ENCODE data around the gene ACTR1A.
A peak's percentile ranks its signal among the peaks of the same experiment; 100 is the strongest.

ACTR1A gene

DNA sequence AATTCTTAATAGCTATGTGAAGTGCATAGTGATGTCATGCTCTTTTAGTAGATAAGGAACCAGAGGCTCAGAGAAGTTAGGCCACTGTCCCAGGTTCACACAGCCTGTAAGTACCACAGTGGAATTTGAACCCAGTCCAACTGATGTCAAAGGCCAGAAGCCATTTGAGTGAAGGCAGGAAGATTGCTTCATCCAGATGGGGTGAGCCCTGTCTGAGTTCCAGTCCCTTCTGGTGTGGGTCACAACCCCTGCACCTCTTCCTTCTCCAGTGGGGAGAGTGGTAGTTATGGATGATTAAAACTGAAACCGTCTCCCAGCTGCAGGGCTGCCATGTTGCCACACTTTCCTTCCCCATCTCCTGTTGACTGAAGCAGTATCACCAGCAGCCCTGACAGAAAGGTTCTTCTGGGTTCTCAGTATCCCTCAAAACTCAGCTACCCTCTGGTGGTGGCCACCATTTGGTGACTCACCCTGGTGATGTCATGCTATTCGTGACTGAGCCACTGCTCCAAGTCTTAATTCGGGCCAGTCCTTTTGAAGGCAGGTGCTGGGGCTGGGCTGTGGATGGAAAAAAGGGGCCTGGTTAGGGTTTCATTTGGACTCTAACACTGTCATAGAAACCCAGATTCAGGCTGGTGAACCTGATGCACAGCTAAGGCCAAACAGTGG is 49.7 kb downstream of the ACTR1A start:
- DNase-seq = peak; percentile 44 to 48

DNA sequence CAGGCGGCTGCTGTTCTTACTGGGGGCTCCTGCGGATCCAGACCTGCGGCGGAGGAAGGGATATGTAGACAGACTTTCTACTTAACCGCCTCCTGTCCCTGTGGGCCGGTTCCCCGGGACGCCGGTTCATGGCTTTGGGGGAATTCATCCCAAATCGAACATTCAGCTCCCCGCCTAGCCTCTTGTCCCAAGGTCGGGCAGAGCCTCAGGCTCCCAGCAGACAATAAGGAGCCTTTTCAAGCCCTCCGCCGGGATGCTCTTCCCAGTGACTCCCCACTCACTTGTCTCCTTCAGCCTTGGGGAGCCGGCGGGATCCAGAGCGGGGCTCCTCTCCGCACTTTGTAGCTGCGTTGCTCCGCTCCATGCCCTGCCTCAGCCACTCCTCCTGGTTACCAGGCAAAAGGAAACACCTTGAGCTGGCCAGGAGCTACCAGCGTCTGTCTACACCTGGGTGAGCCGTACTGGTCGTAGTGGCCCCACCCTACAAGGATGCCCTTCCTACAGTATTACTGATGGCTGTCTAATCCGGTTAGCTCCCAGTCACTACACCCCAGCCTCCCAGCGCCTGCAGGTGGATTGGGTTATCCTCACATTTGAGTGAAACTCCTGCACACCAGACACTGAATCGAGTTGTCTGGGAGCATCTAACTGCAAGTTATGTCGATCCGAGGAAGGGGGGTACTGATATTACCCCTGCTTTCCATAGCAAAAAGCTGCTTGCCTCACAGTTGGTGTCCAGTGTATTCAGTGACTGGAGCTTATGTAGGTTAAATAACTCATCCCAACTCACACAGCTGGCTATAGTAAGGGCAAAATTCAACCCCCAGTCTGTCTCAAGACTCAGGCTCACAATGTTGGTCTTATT is 51.2 kb downstream of the ACTR1A start, which contains the start of gene C10orf95:
TSS of gene C10orf95 (minus strand) at position 439 of the 865 bp plus-strand sequence. CDS start 450 bp downstream, outside the sequence.
- no peak for DNase-seq

DNA sequence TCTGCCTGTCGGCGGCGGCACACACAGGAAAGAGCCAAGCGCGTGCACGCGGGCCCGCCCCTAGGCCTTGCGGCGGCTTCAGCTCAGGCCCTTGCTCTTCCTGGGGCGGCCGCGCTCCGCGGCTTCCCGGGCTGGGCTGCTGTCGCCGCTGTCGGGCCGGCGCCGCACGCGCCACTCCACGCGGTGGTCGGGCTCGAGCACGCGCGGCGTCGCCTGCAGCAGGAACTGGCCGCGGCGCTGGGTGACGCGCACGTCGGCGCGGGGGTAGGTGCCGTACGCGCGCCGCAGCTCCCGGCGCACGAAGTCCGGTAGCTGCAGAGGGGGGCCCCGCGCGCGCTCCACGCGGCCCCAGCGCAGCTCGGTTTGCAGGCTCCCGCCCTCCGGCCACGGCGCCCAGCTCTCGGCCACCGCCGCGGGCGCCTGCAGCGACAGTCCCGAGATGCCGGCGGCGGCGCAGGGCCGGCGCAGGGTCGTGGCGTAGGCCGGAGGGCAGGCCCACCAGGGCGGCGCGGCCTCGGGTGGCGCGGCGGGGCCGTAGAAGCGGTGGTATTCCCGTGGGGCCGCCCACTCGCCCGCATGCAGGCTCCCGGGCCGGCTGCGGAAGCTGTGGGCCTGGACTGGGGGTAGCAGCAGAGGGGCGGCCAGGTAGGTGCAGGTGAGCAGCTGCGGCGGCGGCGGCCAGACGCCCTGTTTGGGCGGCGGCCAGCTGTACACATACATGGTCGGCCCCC is 52.0 kb downstream of the ACTR1A start:
- DNase-seq = peak; percentile 77 to 79

DNA sequence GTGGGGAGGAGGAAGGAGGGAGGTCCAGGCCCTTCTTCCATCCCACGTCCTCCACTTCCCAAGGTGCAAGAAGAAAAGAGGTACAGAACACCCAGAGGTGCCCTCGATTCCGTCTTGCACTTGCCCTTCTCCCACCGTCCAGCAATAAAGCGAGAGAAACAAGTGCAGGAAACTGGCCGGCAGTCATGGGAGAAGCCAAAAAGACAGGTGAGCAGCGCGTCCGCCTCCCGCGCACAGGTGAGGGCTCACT is 52.5 kb downstream of the ACTR1A start:
- no peak for DNase-seq

DNA sequence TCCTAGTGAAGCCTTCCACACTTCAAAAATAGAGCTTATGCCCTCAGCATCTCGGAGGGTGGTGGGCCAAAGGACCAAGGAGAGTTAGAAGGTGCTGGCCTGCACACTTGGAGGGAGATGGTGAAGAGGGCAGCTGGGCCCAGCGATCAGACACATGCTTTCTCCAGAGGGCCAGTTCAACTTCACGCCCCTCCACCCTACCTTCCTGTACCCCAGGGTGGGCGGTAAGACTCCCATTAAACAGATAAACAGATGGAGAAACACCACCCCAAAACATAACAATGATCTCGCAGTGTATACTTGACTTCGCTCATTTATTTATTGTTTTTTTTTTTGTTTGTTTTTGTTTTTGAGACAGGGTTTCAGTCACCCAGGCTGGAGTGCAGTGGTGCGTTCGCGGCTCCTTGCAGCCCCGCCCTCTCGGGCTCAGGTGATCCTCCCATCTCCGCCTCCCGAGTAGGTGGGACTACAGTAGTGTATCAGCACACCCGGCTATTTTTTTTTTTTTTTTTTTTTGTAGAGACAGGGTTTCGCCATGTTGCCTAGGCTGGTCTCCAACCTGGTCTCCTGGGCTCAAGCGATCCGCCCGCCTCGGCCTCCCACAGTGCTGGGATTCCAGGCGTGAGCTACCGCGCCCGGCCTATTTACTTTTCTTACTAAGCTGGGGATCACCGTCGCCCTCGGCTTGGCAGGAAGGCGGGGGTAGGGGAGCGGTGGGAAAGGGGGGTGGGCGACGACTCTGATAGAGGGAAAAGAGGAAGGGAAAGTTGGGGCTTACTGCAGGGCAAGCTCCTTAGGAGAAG is 53.0 kb downstream of the ACTR1A start:
- DNase-seq = peak; percentile 12 to 53

DNA sequence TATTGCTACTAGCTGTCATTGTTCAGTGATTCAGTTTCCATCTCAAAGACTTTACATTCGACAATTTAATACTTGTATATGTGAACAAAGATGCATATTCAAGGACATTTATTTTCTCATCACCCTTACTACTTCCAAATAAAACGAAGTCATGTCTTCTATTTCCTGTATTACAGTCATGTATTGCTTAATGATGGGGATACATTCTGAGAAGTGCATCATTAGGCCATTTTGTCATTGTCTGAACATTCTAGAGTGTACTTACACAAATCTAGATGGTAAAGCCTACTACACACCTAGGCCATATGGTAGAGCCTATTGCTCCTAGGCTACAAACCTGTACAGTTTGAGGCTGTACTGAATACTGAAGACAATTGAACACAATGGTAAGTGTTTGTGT is 57.7 kb downstream of the ACTR1A start:
- peak; percentile 25 to 28 for DNase-seq

DNA sequence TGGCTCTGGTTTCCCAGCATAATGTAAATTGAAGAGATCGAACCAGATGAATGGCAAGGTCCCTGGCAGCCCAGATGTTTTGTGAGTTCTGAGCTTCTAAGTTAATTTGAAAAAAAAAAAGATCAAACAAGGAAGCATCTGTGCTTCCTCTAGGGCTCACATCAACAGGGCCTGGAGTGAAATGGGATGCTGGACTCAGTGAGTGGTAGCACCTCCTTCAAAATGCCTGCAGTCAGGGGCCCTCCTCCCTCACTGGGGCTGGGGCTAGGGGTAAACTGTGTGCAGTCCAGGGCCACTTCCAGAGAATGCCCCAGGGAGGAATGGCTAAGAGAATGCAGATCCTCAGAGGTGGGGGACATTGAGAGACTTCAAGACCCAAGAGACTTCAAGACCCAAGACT is 64.1 kb downstream of the ACTR1A start:
- DNase-seq = no peak

DNA sequence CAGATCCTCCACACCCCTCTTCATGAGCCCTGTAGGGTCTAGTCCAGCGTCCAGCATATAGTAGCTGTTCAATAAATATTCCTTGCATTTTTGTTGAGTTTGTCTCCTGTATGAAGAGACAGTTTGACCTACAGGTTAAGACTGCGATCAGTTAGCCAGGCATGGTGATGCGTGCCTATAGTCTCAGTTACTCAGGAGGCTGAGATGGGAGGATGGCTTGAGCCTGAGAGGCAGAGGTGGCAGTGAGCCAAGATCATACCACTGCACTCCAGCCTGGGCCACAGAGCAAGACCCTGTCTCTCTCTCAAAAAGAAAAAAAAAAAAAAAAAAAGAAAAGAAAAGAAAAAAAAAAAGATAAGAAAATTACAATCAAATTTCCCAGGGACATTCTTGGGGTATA is 65.0 kb downstream of the ACTR1A start:
- no peak for DNase-seq

DNA sequence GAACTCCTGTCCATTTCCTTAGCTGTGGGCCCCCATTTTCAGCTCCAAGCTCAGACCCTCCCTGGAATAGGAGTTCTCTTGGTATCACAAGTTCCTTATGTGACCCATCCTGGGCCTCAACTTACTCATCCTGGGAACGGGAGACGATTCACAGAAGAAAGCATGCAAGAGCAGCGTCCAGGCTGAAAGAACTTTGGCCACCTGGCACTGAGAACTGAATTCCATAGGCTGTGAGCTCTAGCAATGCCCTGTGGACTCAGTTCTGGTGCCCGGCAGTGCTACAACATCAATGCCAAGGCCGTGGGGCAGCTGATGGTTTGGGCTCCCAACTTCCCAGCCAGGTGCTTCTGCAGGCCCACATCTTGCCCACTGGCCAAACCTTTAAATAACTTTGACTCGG is 66.2 kb downstream of the ACTR1A start:
- DNase-seq = no peak

DNA sequence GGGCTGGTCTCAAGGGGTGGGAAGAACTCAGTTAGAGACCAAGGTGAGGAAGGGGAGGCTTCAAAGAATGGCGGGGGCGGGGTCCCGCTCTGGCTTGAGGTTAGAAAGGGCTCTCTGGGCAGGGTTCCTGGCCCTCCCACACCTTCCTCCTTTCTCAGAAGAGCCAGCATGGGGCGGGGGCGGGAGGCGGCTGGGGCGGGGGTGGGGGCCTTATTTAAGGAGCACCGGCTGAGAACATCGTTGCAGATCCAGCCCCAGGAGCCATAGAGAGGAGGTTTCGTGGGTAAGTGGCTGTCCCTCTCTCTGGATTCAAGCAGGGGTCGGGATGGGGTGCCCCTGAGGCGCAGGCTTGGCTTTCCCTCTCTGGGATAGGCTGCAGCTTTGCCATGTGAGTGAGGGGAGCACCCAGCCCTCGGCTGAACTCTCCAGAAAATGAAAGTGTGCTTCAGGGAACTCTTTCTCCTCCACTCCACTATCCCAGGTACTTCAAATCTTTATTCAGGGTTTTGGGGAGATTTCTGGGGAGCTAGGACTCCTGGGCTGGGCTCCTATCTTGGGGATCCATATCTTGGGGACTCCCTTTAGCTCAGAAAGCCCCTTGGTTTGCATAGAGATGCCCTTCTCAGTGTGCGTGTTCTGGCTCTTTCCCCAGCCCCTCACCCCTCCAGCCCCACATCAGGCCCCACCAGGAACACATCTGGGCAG is 66.8 kb downstream of the ACTR1A start:
- DNase-seq = peak; percentile 36 to 37

DNA sequence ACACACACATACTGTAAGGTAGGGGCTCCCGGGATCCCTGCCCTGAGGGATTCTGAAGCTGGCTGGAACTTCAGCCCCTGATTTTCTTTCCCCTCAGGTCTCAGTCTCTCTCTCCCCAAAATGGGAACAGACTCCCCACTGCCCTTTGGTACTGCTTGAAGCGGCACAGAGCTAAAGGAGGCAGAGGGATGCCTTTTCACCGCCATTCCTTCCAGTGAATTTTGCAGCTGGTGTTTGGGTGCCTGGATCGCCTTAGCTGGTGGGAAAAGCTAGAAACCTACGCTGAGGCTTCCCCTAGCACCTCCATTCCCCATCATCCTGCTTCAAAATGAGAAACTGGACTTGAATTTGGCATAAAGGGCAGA is 67.4 kb downstream of the ACTR1A start:
- DNase-seq = no peak

DNA sequence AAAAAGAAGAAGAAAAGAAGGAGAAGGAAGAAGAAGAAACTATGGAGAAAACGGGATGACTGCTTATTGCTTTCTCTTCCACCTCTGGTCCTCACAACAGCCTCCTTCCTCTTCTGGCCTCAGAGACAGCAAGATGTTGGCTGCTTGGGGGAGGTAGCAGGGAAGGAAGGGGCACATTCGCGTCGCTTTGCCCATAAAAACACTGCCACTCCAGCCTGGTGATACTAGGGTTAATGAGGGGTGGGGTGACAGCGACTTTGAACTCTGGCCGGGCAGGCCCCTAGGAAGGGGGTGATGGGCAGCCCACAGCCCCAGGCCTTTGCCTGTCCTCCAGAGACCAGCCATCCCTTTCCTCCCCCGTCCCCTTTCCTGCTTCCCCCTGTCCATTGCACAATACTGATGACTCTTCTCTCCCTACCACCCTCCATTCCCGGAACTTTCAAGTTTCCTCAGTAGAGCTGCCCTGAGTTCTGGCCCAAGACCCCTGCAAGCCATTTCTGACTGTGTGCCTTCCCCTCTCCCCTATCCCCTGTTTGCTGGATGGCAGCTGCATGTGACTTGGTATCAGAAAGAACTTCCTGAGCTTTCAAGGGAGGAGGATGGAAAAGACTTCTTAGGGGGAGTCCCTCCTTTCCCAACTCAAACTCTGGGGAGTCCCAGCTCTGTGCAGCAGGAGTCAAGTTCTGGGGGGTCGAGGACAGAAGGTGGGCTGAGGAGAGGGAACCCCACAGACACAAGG is 67.9 kb downstream of the ACTR1A start:
- peak; percentile 32 to 36 for DNase-seq

DNA sequence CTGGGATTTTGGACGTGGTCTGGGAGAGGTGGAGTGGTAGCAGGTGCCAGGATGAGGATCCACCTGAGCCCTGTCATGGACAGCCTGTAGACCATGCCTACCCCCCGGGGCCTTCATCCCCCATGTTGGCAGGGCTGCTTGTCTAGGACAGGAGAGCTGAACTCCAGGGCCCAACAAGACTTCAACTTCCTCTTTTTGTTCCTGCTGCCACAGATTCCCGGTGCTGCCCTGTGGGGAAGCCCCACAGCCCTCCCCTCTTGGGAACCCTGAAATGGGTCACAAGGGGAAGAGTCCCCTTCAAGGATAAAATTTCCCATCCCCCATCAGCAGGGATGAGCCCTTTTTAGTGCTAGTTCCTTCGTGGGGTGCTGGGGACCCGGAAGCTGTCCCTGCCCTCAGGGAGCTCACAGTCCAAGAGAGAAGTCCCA is 68.9 kb downstream of the ACTR1A start:
- DNase-seq = peak; percentile 7 to 32

DNA sequence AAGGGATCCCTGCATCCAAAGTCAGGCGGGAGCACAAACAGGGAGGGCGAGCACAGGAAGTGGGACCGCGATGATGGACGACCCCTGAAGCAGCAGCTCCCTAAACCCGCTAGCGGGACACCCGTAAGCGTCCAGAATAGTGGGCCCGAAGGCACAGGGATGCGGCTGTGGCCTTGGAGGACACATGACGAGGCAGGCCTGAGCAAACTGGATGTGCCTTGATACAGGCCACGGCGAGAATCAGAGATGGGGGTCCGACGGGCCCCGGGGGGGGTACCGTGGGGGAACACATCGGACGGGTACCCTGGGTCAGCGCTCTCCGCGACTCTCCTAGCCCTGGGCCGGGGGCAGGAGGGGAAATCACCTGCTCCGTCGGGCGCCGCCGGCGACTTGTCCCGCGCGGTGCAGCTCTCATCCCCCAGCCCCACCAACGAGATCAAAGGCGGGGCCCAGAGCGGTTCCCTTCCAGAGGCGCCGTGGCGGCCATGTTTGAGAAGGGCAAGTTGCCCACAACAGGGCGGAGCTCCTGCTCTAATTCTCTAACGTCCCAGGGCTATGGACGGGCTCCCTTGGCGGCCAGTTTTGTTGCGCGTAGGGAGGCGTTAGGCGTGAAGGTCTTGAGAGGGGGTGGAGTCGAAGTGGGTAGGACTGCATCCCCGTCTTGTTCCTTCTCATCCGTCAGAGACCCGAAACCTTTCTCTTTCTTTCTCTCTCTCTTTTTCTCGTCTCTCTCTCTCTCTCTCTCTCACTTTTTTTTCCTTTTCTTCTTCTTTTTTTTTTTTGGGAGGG is 70.2 kb downstream of the ACTR1A start, which contains the start of gene CUEDC2:
TSS of gene CUEDC2 (minus strand) at position 413 of the 789 bp plus-strand sequence. CDS start 7,386 bp downstream, outside the sequence.
- DNase-seq = peak; percentile 92 to 97

DNA sequence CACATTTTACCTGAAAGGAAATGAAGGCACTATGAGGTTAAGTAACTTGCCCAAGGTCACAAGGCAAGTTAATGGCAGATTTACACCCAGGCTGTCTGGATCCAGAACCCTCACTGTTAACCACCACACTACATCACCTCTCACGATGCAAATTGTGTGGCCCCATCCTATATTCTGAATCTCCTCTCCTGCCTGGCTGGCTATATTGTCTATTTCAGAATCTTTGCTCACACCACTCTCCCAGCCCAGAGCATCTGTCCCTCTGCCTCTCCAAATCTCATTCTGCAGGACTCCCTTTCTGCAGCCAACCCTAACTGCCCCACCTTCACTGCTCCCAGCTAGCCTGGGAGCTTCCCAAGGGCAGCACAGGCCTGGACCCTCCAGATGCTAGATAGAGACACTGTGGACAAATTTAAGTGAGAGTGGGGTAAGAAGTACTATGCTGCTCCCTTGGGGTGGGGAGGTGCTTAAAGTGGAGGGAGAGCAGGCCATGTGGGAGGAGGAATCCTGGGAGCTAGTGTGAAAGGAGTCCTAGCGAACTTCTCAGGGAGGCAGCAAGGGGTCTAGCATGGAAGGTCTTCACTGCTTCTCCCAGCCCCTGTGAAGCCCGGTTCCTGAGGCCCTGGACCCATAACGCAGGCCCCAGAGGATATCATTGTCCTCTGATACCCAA is 70.9 kb downstream of the ACTR1A start:
- no peak for DNase-seq

DNA sequence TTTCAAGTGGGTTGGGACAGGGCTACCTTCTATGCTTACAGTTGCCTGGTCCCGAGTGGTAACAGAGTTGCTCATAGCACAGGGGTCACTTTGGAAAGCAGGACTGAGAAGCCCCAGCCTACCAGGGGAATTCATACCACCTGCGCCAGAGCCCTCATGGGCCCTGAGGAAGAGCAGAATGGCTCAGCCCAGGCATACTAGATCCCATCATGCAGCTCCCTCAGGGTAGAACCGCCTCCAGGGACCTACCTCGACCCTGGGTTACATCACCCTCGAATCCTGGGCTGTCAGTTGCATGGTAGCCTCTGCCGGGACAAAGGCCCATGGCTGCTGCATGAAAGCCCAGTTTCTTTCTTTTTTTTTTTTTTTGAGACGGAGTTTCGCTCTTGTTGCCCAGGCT is 73.0 kb downstream of the ACTR1A start:
- no peak for DNase-seq

Data from AML-193 (cell line).